Activated naive CD4-positive, alpha-beta T cell treated with anti-CD3 and anti-CD28 coated beads, Interleukin-2, amount 50 U/mL, for 16 hours (primary cell): ENCODE results near the gene ART5.
A peak's percentile ranks its signal among the peaks of the same experiment; 100 is the strongest.
"Not testable (repeated sequence)": the region's sequence is repeated elsewhere in the genome, so short reads cannot be mapped to it uniquely, and the experiment has no call there.

ENCODE experiments used
- DNase-seq: peaks from one replicate; pipeline ENCODE4 v3.0.0-alpha.2; 2020

ART5 gene

DNA sequence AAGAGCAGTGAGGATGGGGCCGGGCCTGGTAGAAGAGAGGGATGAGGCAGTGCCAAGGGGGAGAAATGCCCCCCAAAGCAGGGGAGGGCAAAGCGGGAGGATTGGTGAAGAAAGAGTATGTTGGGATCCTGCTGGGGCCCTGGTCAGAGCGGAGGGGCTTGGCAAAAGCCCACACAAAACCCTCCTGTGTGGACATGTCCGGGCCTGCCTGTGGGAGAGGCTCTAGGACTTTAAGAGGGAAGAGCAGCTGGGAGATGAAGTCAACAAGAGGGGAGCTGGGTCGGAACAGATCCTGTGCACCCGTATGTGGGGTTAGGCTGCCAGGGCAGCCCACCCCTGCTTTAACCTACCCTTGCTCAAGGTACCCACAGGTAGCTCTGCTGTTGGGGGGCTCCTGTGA, 25.8 kb downstream of the ART5 start:
- no peak for DNase-seq

DNA sequence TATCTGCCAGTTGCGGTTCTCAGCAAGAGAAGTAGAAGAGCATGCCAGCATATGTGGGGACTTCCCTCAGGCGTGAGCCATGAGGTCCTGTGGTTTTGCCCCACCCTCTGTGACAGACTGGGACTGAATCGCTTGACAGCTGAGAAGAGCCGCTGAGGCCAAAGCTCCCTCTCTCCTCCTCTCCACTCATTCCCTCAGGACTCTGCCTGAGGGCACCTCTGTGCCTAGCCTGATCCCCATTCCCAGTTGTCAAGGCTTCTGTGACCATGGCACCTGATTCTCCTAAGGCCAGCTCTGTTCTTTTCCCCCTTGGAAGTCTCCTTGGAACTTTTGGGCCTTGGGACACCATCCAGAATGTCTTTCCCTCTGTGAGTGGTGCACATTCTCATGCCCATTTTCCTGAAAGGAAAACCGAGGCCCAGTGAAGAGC, 27.0 kb downstream of the ART5 start:
- DNase-seq = peak; percentile 55

DNA sequence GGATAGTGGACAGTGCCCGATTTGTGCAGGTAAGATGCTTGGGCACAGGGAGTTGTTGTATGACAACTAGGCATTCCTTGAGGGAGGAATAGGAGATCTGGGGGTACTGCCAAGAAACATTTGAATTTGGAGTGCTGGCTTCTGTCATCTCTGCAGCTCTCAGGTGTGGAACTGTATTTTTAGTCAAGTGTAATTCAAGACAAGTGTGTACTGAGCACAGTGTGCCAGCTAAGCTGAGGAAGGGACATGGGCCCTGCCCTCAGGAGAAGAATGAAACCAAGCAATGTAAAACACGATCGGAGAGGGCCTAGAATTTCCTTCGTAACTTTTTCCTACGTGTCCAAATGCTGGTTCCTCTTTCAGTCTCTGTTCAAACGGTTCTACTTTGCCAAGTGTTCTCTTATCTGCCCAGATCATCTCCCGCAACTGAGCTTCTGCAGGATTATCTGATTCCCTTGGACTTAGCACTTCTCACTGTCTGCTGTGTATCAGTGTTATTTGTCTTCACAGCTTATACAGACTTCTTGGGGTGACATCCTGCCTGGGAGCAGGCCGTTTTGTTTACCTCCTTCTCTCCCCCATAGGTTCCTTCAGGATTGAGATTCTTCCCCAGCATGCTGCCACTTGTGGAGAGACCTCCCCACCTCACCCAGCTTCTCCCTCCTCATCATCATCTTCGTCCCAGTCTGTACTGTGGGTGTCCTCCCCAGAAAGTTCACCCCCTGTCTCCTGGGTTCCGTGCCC, 27.6 kb downstream of the ART5 start:
- DNase-seq = no peak

DNA sequence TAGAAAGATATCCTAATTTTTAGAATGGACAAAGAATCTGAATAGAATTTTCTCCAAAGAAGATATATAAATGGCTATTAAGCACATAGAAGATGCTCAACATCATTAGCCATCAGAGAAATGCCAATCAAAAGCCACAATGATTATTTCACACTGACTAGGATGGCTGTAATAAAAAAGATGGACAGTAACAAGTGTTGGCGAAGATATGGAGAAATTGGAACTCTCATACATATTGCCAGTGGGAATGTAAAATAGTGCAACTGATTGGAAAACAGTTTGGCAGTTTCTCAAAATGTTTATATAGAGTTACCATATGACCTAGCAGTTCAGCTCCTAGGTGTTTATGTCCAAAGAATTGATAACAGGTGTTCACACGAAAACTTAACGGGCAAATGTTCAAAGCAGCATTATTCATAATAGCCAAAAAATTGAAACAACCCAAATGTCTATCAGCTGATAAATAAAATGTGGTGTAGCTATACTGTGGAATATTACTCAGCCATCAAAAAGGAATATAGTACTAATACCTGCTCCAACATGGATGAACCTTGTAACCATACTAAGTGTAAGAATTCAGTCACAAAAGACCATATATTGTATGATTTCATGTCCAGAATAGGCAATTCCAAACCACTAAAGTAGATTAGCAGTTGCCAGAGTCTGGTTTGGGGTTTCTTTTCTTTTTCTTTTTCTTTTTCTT, 29.7 kb downstream of the ART5 start:
- DNase-seq = no peak

DNA sequence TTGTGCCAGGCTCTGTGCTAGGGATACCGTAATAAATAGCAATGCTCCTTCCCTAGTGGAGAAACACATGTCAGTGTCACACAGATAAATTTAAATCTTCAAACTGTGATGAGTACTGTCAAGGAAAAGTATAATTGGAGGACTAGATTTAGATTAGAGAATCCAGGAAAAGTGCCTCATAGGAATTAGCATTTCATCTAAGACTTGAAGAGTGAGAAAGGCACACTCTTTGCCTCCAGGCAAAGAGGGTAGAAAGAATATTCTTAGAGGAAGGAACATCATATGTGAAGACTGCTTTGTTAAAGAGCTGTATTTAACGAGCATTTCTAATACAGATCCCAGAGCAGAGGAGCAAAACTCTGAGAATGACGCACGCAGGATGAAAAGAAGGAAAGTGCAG, 30.9 kb downstream of the ART5 start:
- DNase-seq = no peak

DNA sequence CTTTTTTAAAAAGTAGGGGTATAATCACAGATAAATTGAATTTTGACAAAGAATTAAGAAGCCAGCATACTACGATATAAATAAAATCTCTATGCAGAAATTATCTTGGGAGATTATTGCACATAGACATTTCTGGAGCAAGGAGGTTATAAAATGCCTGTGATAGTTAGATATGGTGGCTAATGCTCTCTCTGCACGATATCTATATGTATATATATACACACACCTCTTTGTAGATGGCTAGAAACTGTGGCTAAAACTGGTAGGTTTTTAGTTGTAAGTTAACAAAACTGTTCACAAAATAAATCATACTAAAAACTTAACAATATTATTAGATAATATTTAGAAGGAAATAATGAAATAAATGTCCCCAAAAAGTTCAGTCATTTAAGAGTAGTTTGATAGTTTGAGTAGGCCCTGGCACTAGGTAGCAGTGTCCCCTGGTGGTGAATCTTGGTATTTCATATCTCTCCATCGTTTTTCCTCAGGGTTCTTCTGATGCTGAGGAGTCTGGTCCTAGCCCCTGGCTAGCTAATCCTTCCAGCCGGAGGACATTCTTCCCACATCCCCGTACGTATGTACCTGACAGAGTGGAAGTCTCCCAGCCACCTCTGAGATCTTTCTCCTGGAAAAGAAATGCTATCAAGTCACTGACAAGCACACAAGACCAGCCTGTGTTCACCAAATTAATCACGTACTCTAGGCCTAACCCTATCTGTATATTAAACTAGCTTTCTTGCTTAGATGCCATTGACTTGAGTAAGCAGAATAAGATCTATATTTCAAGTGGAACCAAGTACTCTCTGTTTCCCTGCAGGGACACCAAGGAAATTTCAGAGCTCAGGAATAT, 32.2 kb downstream of the ART5 start:
- DNase-seq = no peak

DNA sequence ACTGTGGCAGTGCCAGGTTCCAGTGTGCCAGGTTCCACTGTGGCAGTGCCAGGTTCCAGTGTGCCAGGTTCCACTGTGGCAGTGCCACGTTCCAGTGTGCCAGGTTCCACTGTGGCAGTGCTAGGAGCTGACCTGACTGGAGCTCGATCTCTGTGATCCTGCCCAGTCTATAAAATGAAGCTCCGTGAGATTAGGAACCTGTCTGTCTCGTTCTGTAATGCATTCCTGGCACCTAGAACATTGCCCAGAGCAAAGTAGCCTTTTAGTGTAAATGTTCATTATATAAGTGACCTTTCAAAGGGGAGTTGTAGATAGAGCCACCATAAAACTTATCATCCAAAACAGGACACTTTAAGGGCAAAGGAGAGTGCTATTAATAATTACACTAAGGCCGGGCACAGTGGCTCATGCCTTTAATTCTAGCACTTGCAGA, 36.0 kb downstream of the ART5 start:
- DNase-seq = no peak

DNA sequence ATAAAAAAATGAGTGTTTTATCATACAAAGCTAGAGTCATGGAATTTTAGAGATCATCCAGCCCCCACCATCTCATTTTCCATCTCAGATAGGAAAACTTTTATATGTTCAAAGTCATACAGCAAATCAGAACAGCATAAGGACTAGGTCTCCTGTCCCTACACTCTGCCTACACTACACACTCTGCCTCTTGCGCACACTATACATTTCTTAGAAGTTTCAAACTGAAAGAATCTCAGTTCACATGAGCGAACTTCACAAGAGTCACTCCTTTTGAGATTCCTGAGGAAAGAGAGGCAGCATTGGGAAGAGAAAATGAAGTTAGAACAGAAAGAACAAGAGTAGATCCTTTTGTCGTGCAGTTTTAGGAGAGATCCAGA, 36.5 kb downstream of the ART5 start:
- DNase-seq = no peak

DNA sequence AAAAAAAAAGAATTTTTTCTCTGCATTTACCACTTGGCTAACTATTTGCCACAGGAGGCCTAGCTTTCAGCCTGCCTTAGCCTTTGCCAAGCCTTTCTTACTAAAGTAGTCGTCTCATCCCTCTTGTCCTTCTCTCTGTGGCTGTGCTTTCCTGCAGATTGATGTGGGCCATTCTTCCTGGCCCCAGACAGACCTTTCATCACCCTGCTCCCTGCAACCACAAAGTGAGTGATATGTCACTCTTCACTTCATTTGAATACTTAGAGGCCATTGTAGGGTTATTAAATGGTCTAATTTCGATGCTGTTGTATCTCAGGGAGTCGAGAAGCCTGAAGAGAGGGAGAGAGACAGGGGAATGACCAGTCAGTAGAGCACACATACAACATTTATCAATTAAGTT, 37.6 kb downstream of the ART5 start:
- DNase-seq = no peak

DNA sequence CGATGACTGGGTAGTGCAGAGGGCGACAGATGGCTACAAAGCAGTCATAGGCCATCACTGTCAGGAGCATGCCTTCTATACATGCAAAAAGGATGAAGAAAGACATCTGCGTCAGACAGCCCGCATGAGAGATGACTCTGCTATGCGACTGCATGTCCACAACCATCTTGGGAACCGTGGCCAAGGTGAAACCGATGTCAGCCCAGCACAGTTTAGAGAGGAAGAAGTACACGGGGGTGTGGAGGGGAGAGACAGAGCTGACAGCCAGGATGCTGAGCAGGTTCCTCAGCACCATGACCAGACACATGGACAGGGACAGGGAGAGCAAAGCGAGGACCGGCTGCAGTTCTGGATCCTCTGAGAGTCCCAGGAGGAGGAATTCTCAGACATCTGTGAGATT, 41.6 kb downstream of the ART5 start:
- not testable (repeated sequence) for DNase-seq

DNA sequence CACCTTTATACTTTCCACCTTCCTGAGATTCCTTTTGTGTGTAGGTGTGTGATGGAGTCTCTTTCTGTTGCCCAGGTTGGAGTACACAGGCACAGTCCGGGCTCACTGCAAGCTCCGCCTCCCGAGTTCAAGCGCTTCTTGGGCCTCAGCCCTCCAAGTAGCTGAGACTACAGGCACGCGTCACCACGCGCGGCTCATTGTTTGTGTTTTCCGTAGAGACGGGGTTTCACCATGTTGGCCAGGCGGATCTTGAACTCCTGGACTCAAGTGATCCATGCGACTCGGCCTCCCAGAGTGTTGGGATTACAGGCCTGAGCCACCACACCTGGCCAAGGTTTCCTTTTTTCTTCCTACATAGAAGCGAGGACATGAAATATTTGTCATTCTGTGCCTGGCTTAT, 44.0 kb downstream of the ART5 start:
- DNase-seq = not testable (repeated sequence)

DNA sequence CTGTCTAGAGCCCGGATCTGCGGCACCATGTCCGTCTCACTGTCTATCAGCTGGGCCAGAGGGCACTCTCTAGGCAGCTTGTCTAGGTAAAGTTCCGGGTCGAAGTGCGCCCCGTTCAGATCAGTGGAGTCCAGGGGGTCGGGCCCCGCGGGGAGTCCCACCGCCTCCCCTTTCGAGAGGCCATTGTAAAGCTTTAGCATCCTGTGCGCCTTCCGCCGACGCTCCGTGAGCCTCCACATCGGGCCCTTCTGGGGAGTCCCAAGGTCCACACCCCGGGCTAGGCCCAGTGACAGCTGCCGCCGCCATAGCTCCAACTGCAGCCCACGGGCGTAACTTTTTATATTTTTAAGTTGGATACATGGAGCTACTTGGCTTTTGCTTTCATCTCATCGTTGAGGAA, 50.5 kb downstream of the ART5 start:
- not testable (repeated sequence) for DNase-seq

DNA sequence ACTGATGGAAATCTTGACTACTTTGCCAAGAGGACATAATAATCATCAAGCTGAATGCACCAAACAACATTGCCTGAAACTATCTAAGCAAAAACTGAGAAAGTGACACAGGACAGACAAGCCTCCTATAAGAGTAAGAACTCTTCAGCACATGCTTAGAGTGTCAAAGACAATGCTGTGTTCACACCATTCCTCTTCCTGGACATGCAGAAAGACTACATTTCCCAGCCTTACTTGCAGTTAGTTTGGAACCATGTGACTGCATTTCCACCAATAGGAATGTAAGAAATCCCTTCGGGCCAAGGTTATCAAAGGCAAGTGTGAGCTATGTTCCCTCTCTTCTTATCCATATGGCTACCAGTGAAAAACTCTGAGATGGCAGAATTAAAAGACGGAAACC, 51.6 kb downstream of the ART5 start:
- not testable (repeated sequence) for DNase-seq

DNA sequence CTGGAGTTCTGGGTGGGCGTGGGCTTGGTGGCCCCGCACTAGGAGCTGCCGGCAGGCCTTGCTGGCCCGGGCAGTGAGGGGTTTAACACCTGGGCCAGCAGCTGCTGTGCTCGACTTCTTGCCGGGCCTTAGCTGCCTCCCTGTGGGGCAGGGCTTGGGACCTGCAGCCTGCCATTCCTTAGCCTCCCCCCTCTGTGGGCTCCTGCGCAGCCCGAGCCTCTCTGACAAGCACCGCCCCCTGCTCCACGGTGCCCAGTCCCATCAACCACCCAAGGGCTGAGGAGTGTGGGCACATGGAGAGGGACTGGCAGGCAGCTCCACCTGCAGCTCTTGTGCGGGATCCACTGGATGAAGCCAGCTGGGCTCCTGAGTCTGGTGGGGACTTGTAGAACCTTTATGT, 53.0 kb downstream of the ART5 start:
- not testable (repeated sequence) for DNase-seq
